GM18526 (cell line): ENCODE data around the gene RNF112.

ENCODE experiments used
- POLR2A ChIP-seq: IDR thresholded peaks from 3 replicates; pipeline ENCODE4 v1.6.1; 2011; ENCODE audit not compliant: insufficient read length; ENCODE audit errors: extremely low read depth

RNF112 gene

DNA sequence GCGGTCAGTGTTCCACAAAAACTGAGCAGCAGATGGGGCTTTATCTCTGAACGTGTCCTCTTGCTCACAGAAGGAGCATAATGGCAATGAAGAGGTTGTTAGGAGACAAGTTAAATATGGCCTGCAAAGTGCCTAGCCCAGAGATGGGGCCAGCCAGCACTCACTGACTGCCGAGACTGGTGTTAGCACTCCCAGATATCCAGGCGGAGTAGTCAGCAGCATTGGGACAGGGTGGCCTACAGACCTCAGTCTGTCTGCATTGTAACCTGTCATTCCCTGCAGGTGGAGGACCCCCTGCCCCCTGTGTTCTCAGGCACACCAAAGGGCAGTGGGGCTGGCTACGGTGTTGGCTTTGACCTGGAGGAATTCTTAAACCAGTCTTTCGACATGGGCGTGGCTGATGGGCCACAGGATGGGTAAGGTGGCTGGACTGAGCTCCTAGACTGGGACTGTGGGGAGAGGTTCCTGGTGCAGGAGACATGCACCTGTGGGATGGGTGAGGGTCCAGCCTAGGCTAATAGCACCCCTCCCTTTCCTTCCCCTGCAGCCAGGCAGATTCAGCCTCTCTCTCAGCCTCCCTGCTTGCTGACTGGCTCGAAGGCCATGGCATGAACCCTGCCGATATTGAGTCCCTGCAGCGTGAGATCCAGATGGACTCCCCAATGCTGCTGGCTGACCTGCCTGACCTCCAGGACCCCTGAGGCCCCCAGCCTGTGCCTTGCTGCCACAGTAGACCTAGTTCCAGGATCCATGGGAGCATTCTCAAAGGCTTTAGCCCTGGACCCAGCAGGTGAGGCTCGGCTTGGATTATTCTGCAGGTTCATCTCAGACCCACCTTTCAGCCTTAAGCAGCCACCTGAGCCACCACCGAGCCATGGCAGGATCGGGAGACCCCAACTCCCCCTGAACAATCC, 28.2 kb upstream of the RNF112 start:
- no peak for TF ChIP-seq POLR2A

DNA sequence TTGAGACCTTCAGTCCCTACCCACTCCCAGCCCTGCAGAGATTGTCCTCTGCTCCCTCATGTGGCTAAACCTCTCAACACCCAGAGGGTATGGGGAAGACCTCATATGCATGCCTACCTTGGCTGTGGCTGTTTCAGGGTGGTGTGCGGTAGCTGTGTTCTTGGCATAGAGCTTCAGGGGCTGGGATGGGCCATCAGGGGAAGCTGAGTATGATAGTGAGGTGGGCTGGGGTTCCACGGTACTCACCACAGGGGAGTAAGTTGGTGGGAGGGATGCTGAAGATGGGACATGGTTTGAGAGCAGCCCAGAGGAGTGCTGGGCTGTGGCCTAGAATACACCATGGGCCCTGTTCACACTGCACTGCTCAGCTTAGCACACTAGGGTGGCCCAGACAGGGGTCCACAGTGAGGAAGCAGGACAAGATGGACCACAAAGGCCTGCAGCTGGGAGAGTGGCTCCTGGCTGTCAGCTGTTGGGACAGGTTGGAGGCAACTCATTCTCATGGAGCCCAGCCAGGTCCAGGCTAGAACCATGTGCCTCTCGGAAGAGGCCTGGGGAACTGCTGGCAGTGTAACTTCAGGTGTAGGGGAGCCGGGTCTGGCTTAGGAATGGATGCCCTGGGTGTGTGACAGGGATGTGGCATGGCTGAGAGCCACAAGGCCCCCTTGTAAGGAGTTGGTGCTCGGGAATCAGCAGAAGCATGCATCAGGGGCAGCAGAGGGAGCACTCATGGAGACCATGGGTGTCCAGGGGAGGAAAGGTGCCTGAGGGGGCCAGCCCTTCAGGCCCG, 27.2 kb upstream of the RNF112 start:
- no peak for TF ChIP-seq POLR2A

GRCh38 chr17:19384723-19385391, 26.2 kb upstream of the RNF112 start:
- TF ChIP-seq POLR2A: no peak

DNA sequence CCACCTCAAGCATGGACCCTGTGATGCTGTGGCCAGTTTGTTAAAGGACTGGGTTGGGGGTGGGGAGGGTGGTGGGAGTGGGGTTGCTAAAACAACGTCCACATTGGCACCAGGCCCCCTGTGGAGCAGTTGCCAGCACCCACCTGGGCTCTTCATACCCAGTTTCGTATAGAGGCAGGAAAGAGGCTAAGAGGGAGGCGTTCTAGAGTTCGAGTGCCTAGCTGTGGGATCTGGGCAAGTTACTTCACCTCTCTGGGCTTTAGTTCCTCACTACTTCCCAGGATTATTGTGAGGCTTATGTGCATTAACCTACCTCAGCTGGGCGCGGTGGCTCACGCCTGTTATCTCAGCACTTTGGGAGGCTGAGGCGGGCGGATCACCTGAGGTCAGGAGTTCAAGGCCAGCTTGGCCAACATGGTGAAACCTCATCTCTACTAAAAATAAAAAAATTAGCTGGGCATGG, 25.5 kb upstream of the RNF112 start:
- no peak for TF ChIP-seq POLR2A

GRCh38 chr17:19386051-19386929, 24.7 kb upstream of the RNF112 start:
- no peak for TF ChIP-seq POLR2A

DNA sequence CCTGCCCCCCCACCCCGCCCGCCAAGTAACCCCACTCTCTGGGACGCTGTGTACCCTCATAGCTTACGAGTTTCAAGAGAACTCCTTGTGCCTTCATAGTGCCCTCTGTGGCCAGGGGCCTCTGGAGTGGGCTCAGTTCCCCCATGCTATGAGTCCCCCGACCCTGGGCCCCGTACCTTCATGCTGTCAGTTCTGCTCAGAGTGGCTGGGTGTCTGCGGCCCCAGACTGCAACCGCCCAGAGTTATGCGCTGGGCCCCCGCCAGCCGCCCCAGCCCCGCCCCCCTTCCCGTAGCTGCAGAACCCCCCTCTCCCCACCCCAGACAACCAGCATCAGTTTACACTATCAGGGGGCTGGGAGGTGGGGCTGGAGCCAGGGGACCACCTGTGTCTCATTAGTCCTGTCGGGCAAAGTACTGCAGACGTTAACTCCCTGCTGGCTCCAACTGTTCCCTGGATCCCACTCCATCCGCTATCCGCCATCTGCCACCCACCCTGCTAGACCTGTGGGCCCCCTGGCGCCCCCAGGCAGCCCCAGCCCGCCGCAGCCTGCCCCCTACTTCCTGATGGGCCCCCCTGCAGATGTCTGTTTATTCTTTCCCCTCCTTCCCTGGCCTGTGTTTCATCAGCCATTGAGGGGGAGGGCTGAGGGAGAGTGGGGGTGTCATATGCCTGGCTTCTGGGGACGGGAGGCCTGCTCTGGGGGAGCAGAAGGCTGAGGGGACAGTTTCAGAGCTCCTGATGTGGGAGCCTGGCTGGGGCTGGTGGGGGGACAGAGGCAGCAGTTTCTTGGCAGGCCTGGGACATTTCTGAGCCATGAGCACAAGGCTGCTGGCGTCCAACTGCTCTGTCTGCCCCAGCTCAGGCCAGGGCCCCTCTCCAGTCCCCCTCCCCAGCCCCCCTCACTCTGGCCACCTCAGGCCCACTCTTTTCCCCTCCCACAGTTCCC, 23.8 kb upstream of the RNF112 start, which contains the start of gene MFAP4:
MFAP4 (minus strand) TSS at position 217 of the 947 bp plus-strand sequence; CDS start at position 182, 35 bp downstream.
- TF ChIP-seq POLR2A: no peak

DNA sequence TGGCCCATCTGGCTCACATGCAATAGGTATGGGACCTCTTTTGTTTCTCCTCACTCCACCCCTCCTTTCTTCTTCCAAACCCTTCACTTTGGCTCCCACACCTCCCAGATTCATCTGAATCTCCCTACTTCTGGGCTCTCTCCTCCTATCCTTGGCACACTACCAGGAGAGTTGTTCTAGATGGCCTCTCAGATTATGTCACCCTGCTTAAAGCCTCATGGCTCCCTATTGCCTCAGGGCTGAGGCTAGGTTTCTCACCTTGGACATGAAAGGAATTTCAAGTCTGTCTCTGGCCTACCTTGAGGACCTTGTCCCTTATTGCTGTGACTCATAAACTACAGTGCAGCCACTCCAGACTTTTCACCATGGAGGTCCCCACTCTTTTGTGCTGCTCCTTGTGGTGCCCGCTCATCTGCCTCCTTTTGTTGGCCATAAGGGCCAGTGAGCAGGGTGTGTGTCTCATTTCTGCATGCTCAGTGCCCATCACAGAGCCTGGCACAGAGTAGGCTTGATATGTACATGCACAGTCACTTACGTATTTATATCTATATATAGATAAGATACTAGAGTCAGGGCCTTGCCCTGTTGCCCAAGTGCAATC, 23.0 kb upstream of the RNF112 start:
- TF ChIP-seq POLR2A: no peak

- no peak for TF ChIP-seq POLR2A
Measured at GRCh38 chr17:19388791-19389785, 21.9 kb upstream of the RNF112 start.

GRCh38 chr17:19390951-19391350, 20.1 kb upstream of the RNF112 start:
- no peak for TF ChIP-seq POLR2A

DNA sequence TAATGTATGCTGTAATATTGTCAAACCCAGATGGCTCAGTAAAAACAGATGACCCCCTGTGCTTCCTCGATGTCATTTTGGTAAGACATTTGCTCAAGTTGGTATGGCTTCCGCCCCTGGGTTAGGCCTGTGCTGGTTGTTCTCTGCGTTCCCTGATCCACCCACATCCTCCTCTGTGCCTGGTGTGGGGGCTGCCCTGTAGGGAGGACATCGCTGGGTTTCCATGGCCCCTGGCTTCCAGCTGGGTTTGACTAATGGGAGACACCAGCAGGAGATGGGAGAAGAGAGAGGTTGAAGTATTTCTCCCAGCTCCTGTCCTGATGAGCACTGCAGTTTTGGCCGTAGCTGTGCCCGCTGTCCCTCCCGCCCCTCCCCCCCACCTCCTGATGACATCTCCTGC, 19.6 kb upstream of the RNF112 start:
- TF ChIP-seq POLR2A: no peak

DNA sequence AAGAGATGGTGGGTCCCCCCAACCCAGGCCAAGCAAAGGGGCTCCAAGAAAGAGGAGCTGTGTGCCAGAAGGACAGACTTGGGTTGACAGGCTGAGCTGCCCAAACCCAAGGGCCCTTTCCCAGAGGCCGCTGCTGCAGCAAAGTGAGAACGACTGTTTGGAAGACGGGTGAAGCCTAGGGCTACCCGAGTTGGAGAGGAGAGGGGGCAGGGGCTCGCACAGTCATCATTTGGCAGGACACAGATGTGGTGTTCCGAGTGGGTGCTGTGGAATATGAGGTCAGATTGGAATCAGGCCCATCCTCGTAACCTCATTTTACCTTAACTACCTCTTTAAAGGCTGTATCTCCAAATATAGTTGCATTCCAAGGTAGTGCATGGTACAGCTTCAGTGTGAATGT, 18.7 kb upstream of the RNF112 start:
- no peak for TF ChIP-seq POLR2A

DNA sequence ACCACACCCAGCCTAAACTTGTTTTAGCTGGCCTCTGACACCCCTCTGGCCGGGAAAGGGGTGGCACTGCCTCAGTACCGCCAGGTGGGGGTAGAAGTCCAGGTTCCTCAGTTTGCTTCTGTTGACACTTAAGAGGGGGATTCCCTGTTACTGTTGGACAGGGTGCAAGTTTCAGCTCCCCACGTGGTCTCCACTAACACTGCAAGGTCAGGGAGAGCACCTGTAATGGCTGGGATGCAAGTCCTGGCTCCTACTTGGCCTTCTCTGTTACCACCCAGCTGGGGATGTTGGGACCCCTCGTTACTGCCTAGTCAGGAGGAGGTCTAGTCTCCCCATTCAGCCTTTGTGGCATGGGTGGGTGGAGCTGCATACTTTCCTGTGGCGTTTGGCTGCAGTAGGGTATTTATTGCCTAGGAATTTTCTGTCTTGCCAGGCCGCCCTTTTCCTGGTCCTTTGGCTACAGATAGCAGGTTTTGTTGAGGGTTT, 13.4 kb upstream of the RNF112 start:
- TF ChIP-seq POLR2A: no peak
